Activated T-cell treated with anti-CD3 and anti-CD28 coated beads for 1 hour (primary cell): Measurements from ENCODE around the gene CABP2.
"Not testable (repeated sequence)": the region's sequence is repeated elsewhere in the genome, so short reads cannot be mapped to it uniquely, and the experiment has no call there.

Experiments
- DNase-seq: peaks from one replicate; pipeline ENCODE4 v3.0.0-alpha.2; 2020; ENCODE audit warnings: low read depth

CABP2 gene

GRCh38 chr11:67538823-67539505 is 15.7 kb upstream of the CABP2 start:
- DNase-seq = no peak

GRCh38 chr11:67538306-67538705 is 15.1 kb upstream of the CABP2 start:
- DNase-seq = no peak

GRCh38 chr11:67535561-67535960 is 12.3 kb upstream of the CABP2 start:
- DNase-seq = no peak

GRCh38 chr11:67534070-67534679 is 10.9 kb upstream of the CABP2 start:
- no peak for DNase-seq

- no peak for DNase-seq
These were observed 9.6 kb upstream of the CABP2 start for GRCh38 chr11:67532889-67533288.

GRCh38 chr11:67530282-67530592 is 7.0 kb upstream of the CABP2 start:
- no peak for DNase-seq

- no peak for DNase-seq
These were observed 5.1 kb upstream of the CABP2 start for GRCh38 chr11:67528376-67528775.

GRCh38 chr11:67525275-67525976 is 2.2 kb upstream of the CABP2 start:
- DNase-seq = no peak

- DNase-seq = no peak
These were observed 1.2 kb upstream of the CABP2 start for GRCh38 chr11:67524480-67524808.

GRCh38 chr11:67523556-67524479 is 572 bp upstream of the CABP2 start:
- DNase-seq = no peak

- DNase-seq = no peak
These were observed 908 bp downstream of the CABP2 start for GRCh38 chr11:67522338-67522737.

- DNase-seq = no peak
These were observed 1.3 kb downstream of the CABP2 start for GRCh38 chr11:67521924-67522323.

GRCh38 chr11:67520856-67521824 is 2.1 kb downstream of the CABP2 start:
- no peak for DNase-seq

- DNase-seq = no peak
These were observed 3.5 kb downstream of the CABP2 start for GRCh38 chr11:67519726-67520125.

GRCh38 chr11:67517784-67518552 is 5.3 kb downstream of the CABP2 start:
- DNase-seq = no peak

- DNase-seq = no peak
These were observed 6.4 kb downstream of the CABP2 start for GRCh38 chr11:67516806-67517205.

- DNase-seq = no peak
These were observed 9.1 kb downstream of the CABP2 start for GRCh38 chr11:67514116-67514515.

- DNase-seq = not testable (repeated sequence)
These were observed 11.7 kb downstream of the CABP2 start for GRCh38 chr11:67511558-67511957.

- no peak for DNase-seq
These were observed 13.3 kb downstream of the CABP2 start for GRCh38 chr11:67510023-67510345.

GRCh38 chr11:67508486-67509121 is 14.6 kb downstream of the CABP2 start:
- DNase-seq = peak; percentile 100
